K562 (cell line): Measurements from ENCODE around the gene HBG1. TPM values are rescaled to one million over a fixed set of nuclear protein-coding genes. Genes with fewer than 3 reads are reported as not detected.

Experiments
- BHLHE40 ChIP-seq: IDR thresholded peaks from 2 replicates; pipeline ENCODE4 v1.6.1; 2011; ENCODE audit warnings: low read length, improper control_type of control experiment
- BRF2 ChIP-seq: IDR thresholded peaks from 3 replicates; pipeline ENCODE4 v1.6.1; 2011; ENCODE audit warnings: borderline replicate concordance, mild to moderate bottlenecking; ENCODE audit not compliant: insufficient read length, insufficient read depth
- CREM ChIP-seq: IDR thresholded peaks from 2 replicates; pipeline ENCODE4 v1.6.1; 2014; ENCODE audit warnings: antibody characterized with exemption, low read depth
- DNMT1 ChIP-seq: fragments of 450-650 bp; IDR thresholded peaks from 2 replicates; pipeline ENCODE4 v1.6.1; 2016; ENCODE audit warnings: antibody characterized with exemption, mild to moderate bottlenecking
- E2F4 ChIP-seq: sonication (generic); formaldehyde crosslinking; IDR thresholded peaks from 2 replicates; pipeline ENCODE4 v1.8.0; 2022; ENCODE audit warnings: mild to moderate bottlenecking, low read depth, missing genetic modification reagents
- E4F1 ChIP-seq: fragments of 250-450 bp; sonication (Bioruptor Pico); IDR thresholded peaks from 2 replicates; pipeline ENCODE4 v1.5.0; 2021; ENCODE audit warnings: mild to moderate bottlenecking, borderline replicate concordance
- EP400 ChIP-seq: fragments of 450-650 bp; IDR thresholded peaks from 2 replicates; pipeline ENCODE4 v1.6.1; 2017; ENCODE audit warnings: antibody characterized with exemption, mild to moderate bottlenecking, moderate library complexity
- HMG20B ChIP-seq: fragments of 250-450 bp; sonication (Bioruptor Pico); IDR thresholded peaks from 2 replicates; pipeline ENCODE4 v1.5.0; 2021; ENCODE audit warnings: mild to moderate bottlenecking
- HNRNPL ChIP-seq: fragments of 200-400 bp; formaldehyde crosslinking; IDR thresholded peaks from 2 replicates; pipeline ENCODE4 v1.6.1; 2017; ENCODE audit warnings: low read depth, mild to moderate bottlenecking, low read length
- NR0B1 ChIP-seq: fragments of 450-650 bp; IDR thresholded peaks from one replicate; pipeline ENCODE4 v1.6.1; 2018; ENCODE audit warnings: mild to moderate bottlenecking, moderate library complexity; ENCODE audit not compliant: partially characterized antibody
- NR2C2 ChIP-seq, 2 experiments: fragments of 200-800 bp in 1 of 2; sonication (Bioruptor generic) in 1 of 2; sonication (generic) in 1 of 2; formaldehyde crosslinking in 1 of 2; IDR thresholded peaks; 2 replicates each; pipeline versions ENCODE4 v1.6.1 to v1.8.0; 2016 to 2022; ENCODE audit warnings: mild to moderate bottlenecking in 1 of 2, missing compliant biosample characterization in 1 of 2, missing genetic modification characterization in 1 of 2, missing genetic modification reagents in 1 of 2
- SAFB ChIP-seq: fragments of 200-400 bp; formaldehyde crosslinking; IDR thresholded peaks from 2 replicates; pipeline ENCODE4 v1.6.1; 2017; ENCODE audit warnings: low read depth, low read length, borderline replicate concordance
- SMARCA4 ChIP-seq: fragments of 450-650 bp; IDR thresholded peaks from 2 replicates; pipeline ENCODE4 v1.6.1; 2016
- VEZF1 ChIP-seq: fragments of 200-800 bp; sonication (Bioruptor generic); IDR thresholded peaks from 2 replicates; pipeline ENCODE4 v1.6.1; 2017; ENCODE audit warnings: missing genetic modification characterization, missing compliant biosample characterization
- ZBTB7A ChIP-seq: IDR thresholded peaks from 2 replicates; pipeline ENCODE4 v1.6.1; 2011; ENCODE audit warnings: low read depth, mild to moderate bottlenecking, low read length, moderate library complexity, borderline replicate concordance; ENCODE audit not compliant: control insufficient read depth
- ZFP91 ChIP-seq: sonication (generic); formaldehyde crosslinking; IDR thresholded peaks from 2 replicates; pipeline ENCODE4 v1.8.0; 2022; ENCODE audit warnings: mild to moderate bottlenecking, missing genetic modification reagents
- ZNF197 ChIP-seq: fragments of 200-800 bp; sonication (Bioruptor generic); IDR thresholded peaks from 2 replicates; pipeline ENCODE4 v1.6.1; 2016; ENCODE audit warnings: low read depth, missing genetic modification characterization, missing compliant biosample characterization
- ZNF57 ChIP-seq: fragments of 450-650 bp; formaldehyde crosslinking; IDR thresholded peaks from 2 replicates; pipeline ENCODE4 v1.4.0; 2020; ENCODE audit warnings: mild to moderate bottlenecking, moderate library complexity
- polyA plus RNA-seq, 8 experiments: library from polyadenylated mRNA; depleted of rRNA in 4 of 8; stranded (reverse) in 5 of 8; unstranded in 3 of 8; fragments of >200 nt; fragmentation: Nextera tagmentation in 2 of 8; fragmentation: Illumina TruSeq in 1 of 8; extraction: Ambion mirVana in 2 of 8; extraction: Trizol in 1 of 8; gene quantifications; 2 replicates each; pipeline versions ENCODE4 v1.2.1 to v1.2.3, GENCODE V29; 2011 to 2014; ENCODE audit warnings: inconsistent platforms in 1 of 8, missing spikeins in 1 of 8
- total RNA-seq, 7 experiments: library from RNA; depleted of rRNA in 6 of 7; stranded (reverse); fragments of >200 nt in 6 of 7; fragmentation: Illumina TruSeq in 2 of 7; extraction: Trizol in 2 of 7; gene quantifications; 2 replicates each; pipeline versions ENCODE4 v1.2.1 to v1.2.3, GENCODE V29; 2011 to 2021; ENCODE audit warnings: low replicate concordance in 1 of 7

HBG1 gene
- total and polyA plus RNA-seq, 9 of the 15 experiments (the other 6 are each of a cell fraction or from before 2014, with no cell fraction given), result 1,066 to 16,338 (median 4,898) TPM

- TF ChIP-seq VEZF1 (CRISPR knock-in tag), result peak; percentile 38
- TF ChIP-seq NR0B1, result no peak
- TF ChIP-seq ZNF197 (CRISPR knock-in tag), result no peak
- no peak for TF ChIP-seq BRF2
- TF ChIP-seq SAFB, result no peak
- TF ChIP-seq ZFP91 (CRISPR knock-in tag), result no peak
- TF ChIP-seq ZBTB7A, result peak; percentile 40; the same call in 1 of the 2 replicates
- TF ChIP-seq ZNF57 (CRISPR knock-in tag), result no peak
- TF ChIP-seq E2F4, result no peak
- no peak for TF ChIP-seq E4F1 (CRISPR knock-in tag)
- TF ChIP-seq SMARCA4, result peak; percentile 29
- no peak for TF ChIP-seq HNRNPL
- no peak for TF ChIP-seq HMG20B (CRISPR knock-in tag)
- TF ChIP-seq EP400, result no peak
- peak; percentile 53 for TF ChIP-seq CREM
- TF ChIP-seq DNMT1, result no peak
- 0 out of 2 replicates have a peak, but pooled peaks have one; percentile 17 for TF ChIP-seq BHLHE40
- no peak for TF ChIP-seq NR2C2 (CRISPR knock-in tag; IDR thresholded peaks at IDR 0.05)
- 0 out of 2 replicates have a peak, but pooled peaks have one; percentile 18 for TF ChIP-seq NR2C2 (tag; IDR thresholded peaks at IDR 0.05)
Measured at GRCh38 chr11:5284637-5285036, 35.0 kb upstream of the HBG1 start (continued).
